Epithelial cell of esophagus (primary cell): ENCODE data around the gene CFAP43.
A peak's percentile ranks its signal among the peaks of the same experiment; 100 is the strongest.

ENCODE experiments used
- DNase-seq: peaks from one replicate; pipeline ENCODE4 v3.0.0; 2010; ENCODE audit warnings: low read depth
- H3K4me3 ChIP-seq: 2 replicates; pipeline ENCODE4 v1.5.1; 2011; ENCODE audit warnings: mild to moderate bottlenecking, low read length, control low read depth
- CTCF ChIP-seq: IDR thresholded peaks from 2 replicates; pipeline ENCODE4 v1.5.1; 2011; ENCODE audit warnings: low read depth, mild to moderate bottlenecking, low read length, control low read depth, inconsistent platforms; ENCODE audit not compliant: insufficient read depth; ENCODE audit errors: missing control alignments

Gene CFAP43

GRCh38 chr10:104223304-104223703, 8.9 kb downstream of the CFAP43 start:
- no peak overlapping the region for H3K4me3 ChIP-seq
- TF ChIP-seq CTCF, result no peak
- DNase-seq, result no peak

- DNase-seq, result no peak
These were observed 11.6 kb downstream of the CFAP43 start for GRCh38 chr10:104220522-104220921.

GRCh38 chr10:104218751-104219150, 13.4 kb downstream of the CFAP43 start:
- no peak overlapping the region for H3K4me3 ChIP-seq
- no peak for DNase-seq
- no peak for TF ChIP-seq CTCF

More at GRCh38 chr10:104220522-104220921, 11.6 kb downstream of the CFAP43 start:
- no peak for TF ChIP-seq CTCF
- no peak overlapping the region for H3K4me3 ChIP-seq

GRCh38 chr10:104216631-104217030, 15.5 kb downstream of the CFAP43 start:
- H3K4me3 ChIP-seq, result no peak overlapping the region
- DNase-seq, result no peak
- no peak for TF ChIP-seq CTCF

- H3K4me3 ChIP-seq, result no peak overlapping the region
- peak; percentile 57 for DNase-seq
- TF ChIP-seq CTCF, result peak; percentile 75
These were observed 22.5 kb downstream of the CFAP43 start for GRCh38 chr10:104209575-104210198.

- DNase-seq, result no peak
- H3K4me3 ChIP-seq, result no peak overlapping the region
- TF ChIP-seq CTCF, result no peak
These were observed 23.4 kb downstream of the CFAP43 start for GRCh38 chr10:104208730-104209129.

GRCh38 chr10:104202231-104202630, 29.9 kb downstream of the CFAP43 start:
- TF ChIP-seq CTCF, result no peak
- no peak overlapping the region for H3K4me3 ChIP-seq
- no peak for DNase-seq
